Measurements from ENCODE around the gene HBEGF.

GRCh38 chr5:140298183-140298601 is 48.2 kb downstream of the HBEGF start:
- no peak for TF ChIP-seq CTCF (conservative IDR thresholded peaks at IDR 0.05; ENCODE audit: low read depth in 2 of 2)
- TF ChIP-seq JUNB (IDR thresholded peaks at IDR 0.05; ENCODE audit: unreplicated experiment) = no peak
- no peak for TF ChIP-seq POLR2AphosphoS5 (IDR thresholded peaks at IDR 0.05; ENCODE audit: low read depth)
- TF ChIP-seq CREB1 (CRISPR knock-in tag; IDR thresholded peaks at IDR 0.05; ENCODE audit: low read depth) = no peak
- no peak for TF ChIP-seq ZNF331 (CRISPR knock-in tag; IDR thresholded peaks at IDR 0.05; ENCODE audit: low read depth)
- TF ChIP-seq EZH2 (IDR thresholded peaks at IDR 0.05; ENCODE audit: low read depth, unreplicated experiment) = no peak
- no peak for TF ChIP-seq NANOG (IDR thresholded peaks at IDR 0.05; ENCODE audit: borderline replicate concordance)
- no peak for TF ChIP-seq REST (IDR thresholded peaks at IDR 0.05; ENCODE audit: unreplicated experiment)
- no peak for TF ChIP-seq EZH2phosphoT487 (IDR thresholded peaks at IDR 0.05; ENCODE audit: unreplicated experiment)
- TF ChIP-seq STAT1 (IDR thresholded peaks at IDR 0.05; ENCODE audit: unreplicated experiment) = no peak

Measured in GM23338 (cell line).